Measurements from ENCODE around the gene LRRC58.

DNA sequence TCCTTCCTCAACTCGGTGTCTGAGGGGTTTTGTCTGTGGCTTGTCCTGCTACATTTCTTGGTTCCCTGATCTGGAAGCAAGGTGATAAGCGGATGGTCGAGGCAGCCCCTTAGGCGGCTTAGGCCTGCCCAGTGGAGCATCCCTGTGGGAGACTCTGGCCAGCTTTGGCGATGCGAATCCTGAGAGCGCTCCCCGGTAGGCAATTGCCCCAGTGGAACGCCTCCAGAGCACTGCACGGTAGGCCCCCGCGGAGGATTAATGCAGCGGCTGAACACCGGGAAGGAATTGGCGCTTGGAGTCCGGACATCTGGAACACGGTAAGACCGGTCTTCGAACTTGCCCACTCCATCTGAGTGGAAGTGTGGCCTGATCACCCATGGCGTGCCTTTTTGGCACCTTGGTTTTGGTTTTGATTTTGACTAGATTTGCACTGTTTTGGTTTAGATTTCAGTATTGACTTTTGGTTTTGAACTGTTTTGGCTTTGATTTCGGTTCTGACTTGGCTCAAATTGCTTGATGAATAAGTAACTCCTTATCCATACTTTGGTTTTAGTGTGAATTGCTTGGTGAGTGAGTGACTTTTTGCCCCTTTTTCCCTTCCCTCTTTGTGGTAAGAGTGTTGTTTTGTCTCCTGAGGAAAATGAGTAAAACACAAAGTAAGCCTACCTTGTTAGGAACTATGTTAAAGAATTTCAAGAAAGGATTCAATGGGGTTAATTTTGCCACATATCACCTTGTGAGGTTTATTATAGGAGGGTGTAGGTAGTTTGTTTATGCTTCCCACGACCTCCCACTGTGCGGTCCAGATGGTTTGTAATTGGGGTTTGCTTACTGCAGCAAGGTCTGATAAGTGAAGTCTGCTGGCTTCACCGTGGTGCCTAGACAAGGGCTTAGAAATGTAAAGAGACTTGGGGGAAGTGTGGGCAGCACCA is 37.0 kb downstream of the LRRC58 start:
- TF ChIP-seq GATA3 (IDR thresholded peaks at IDR 0.05; ENCODE audit: low read depth, low read length) (no peak), GATA2 (IDR thresholded peaks at IDR 0.05; ENCODE audit: low read depth, low read length) (no peak)

All from SH-SY5Y (cell line).